Testis (tissue), 2 donors: Measurements from ENCODE around the gene LDHAL6B.

Experiments used
- POLR2A ChIP-seq: fragments of 450-650 bp; IDR thresholded peaks from one replicate; pipeline ENCODE4 v1.6.1; 2017; ENCODE audit warnings: antibody characterized with exemption, mild to moderate bottlenecking, moderate library complexity
- TF ChIP-seq, protein P1 (sequence below), 3 experiments: fragments of 450-650 bp in 2 of 3; fragments of 200-600 bp in 1 of 3; sonication (generic) in 1 of 3; IDR thresholded peaks; one replicate each; pipeline ENCODE4 v1.5.1; 2016 to 2019; ENCODE audit warnings: antibody characterized with exemption in 3 of 3, mild to moderate bottlenecking in 2 of 3, moderate library complexity in 1 of 3

GRCh38 chr15:59256482-59256881 is 49.8 kb downstream of the LDHAL6B start:
- TF ChIP-seq, protein P1, sequence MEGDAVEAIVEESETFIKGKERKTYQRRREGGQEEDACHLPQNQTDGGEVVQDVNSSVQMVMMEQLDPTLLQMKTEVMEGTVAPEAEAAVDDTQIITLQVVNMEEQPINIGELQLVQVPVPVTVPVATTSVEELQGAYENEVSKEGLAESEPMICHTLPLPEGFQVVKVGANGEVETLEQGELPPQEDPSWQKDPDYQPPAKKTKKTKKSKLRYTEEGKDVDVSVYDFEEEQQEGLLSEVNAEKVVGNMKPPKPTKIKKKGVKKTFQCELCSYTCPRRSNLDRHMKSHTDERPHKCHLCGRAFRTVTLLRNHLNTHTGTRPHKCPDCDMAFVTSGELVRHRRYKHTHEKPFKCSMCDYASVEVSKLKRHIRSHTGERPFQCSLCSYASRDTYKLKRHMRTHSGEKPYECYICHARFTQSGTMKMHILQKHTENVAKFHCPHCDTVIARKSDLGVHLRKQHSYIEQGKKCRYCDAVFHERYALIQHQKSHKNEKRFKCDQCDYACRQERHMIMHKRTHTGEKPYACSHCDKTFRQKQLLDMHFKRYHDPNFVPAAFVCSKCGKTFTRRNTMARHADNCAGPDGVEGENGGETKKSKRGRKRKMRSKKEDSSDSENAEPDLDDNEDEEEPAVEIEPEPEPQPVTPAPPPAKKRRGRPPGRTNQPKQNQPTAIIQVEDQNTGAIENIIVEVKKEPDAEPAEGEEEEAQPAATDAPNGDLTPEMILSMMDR (IDR thresholded peaks at IDR 0.05): no peak
- TF ChIP-seq POLR2A: no peak
